ENCODE data around the gene EPS8L2.

EPS8L2 gene

GRCh38 chr11:763073-763463 is 57.0 kb downstream of the EPS8L2 start:
- DNase-seq, result no peak

GRCh38 chr11:763549-764321 is 57.7 kb downstream of the EPS8L2 start:
- no peak for DNase-seq

GRCh38 chr11:764322-765024 is 58.4 kb downstream of the EPS8L2 start:
- DNase-seq, result no peak

DNA sequence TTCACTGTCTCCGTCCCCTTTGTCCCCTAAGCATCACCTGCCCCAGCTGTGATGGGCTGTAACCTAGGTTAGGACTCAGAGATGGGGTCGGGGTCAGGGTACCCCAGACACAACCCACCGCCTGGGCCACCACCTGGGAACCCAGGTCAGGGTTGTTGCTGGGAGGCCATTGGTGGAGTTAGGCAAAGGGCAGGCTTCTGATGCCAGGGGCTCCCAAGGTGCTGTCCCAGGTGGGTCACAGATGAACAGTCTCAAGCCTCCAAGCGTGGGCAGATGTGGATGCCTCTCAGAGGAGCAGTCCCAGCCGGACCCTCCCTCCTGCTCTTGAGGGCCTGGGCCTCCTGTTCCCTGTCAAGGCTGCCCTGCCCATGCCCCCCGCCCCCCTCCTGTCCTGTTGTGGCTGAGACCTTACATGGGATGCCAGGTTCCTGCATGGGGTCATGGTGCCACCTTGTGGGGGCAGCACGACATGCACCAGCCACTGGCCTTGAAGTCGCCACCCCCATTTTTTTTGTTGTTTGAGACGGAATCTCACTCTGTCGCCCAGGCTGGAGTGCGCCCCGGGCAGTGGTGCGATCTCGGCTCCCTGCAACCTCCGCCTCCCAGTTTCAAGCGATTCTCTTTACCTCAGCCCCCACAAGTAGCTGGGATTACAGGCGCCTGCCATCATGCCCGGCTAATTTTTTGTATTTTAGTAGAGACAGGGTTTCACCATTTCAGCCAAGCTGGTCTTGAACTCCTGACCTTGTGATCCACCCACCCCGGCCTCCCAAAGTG is 59.2 kb downstream of the EPS8L2 start:
- DNase-seq, result peak; percentile 77

GRCh38 chr11:765802-766091 is 59.7 kb downstream of the EPS8L2 start:
- no peak for DNase-seq

DNA sequence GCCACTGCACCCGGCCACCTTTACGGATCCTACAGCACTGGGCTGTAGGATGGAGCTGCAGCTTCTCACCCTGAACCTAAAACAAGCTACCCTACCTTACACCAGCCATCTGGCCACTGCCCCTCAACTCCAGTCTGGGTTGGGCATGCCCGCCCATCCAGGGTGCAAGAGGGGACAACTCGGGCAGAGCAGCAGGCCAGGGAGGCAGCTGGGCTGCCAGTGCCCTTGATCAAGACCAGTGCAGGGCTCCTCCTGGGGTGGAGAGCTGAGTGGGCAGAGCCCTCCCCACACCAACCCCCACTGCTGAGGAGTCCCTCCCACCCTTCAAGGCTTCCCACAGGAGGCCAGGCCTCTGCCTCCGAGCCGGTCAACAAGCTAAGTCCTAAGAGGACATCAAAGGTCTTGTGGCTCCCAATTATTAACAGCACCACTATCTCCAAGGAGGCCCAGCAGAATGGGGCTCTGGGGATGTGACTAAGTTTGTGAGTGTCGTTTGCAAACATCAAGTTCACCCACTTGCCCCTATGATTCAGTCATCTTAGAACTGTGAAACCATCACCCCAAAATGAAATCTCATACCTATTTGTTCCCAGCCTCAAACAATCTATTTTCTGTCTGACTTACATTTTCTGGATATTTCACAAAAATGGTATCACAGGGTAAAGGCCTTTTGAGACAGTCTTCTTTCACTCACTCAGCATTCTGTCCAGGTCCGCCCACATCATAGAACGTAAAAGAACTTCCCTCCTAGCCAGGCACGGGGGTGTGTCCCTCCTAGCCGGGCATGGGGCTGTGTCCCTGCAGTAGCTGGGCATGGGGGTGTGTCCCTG is 60.3 kb downstream of the EPS8L2 start:
- DNase-seq, result no peak

- DNase-seq, result no peak
Measured at GRCh38 chr11:766936-767210, 60.8 kb downstream of the EPS8L2 start.

- no peak for DNase-seq
Measured at GRCh38 chr11:767238-767637, 61.2 kb downstream of the EPS8L2 start.

- no peak for DNase-seq
Measured at GRCh38 chr11:769887-770641, 64.0 kb downstream of the EPS8L2 start.

DNA sequence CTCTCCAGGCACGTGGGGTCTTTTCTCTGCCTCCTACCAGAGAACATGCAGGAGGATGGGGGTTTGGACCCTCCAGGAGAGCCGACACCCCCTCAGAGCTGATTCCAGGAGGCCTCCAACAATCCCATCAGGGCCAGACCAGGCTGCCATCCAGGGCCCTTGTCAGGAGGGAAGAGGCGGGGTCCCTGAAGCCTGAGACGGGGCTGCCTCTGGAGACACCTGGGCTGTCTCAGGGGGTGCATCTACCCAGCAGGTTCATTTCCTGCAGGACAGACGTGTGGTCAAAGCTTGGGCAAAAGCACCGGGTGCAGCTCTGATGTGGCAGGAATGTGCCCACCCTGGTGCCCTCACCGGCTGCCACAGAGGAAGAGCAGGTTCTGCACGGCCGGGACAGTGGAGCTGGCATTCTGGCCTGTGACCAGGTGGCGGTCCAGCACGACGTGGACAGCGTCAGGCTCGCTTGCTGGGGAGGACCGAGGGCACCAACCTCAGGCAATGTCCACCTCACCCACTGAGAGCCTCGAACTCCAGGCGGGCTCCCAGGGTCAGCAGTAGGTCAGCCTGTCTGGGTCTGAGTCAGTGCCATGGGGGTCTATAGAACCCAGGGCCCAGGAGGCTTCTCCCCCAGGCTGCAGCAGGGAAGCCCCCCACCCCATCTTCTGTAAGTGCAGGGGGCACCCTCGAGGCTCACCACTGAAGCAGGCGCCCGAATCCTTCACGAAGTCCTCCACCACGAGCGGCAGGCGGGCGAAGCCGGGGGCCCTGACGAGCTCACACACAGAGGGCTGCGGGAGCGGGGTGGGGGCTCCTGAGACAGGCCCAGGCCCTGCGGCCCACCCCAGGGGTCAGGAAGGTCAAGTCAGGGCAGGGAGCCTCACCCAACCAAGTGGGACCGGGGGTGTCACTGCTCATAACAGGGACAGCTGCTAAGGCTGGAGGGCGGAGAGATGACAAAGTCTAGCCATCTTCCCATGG is 64.9 kb downstream of the EPS8L2 start:
- DNase-seq, result no peak

DNA sequence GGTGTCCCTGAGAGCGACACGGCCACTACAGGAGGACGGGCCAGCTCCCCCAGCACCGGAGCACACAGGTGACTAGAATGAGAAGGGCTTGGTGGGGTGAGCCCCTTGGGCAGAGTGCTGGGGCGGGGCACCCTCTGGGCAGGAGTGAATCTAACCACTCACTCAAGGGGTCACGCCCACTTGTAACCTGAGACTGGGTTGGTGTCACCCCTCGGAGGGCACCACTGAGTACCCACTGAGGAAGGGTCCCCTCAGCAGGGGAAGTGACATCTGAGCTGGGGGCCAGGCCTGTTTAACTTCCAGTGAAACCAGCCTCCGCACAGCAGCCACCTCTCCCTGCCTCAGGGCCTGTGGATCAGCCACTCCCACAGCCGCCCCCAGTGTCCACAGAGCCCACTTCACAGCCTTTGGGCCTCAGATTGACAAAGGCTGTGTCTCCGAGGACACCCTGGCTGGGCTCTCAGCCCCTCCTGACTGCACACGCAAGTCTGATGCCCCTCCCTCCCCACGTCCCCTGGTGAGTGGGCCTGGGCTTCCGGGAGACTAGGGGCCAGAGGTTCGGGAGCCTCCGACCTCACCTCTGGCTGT is 65.7 kb downstream of the EPS8L2 start:
- DNase-seq, result no peak

DNA sequence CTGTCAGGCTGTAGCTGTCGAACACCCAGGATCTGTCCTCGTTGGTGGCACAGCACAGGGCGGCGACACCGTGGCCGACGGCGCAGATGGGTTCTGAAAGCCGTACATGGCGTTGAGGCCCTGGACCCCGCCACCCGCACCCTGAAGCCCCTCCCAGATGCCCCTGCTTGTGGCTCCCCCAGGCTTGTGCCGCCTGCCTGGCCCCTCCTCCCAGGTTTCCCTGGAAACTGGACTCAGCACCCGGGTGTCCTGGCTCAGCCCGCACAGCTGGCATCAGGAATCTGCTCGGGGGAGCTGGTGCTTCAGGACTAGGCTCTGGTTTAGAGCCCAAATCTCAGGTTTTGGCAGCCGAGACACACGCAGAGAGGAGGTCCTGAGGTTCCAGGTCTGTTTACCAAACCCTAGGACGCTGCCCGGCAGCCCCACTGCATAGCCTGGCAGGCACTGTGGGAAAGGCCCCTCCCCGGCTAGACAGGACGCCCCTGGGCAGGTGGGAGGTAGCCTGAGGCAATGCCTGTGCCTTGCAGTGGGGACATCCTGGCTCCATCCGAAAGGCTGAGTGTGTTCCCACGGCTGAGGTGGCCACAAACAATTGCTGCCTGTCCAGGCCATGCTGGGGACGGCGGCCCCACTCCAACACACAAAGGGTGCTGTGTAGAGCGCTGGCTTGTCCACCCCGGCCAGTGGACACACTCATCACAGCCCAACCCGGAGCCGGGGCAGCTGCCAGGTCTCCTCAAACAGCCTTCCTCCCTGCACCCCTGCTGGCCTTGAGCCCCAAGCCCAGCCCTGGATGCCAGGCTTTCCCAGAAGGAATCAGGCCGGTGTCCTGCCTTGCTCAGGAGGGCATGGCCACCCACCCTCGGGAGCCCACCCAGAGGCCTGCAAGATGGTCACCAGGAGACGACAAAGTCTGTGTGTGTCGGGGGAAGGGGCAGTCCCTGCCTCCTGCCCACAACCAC is 66.7 kb downstream of the EPS8L2 start:
- DNase-seq, result no peak

DNA sequence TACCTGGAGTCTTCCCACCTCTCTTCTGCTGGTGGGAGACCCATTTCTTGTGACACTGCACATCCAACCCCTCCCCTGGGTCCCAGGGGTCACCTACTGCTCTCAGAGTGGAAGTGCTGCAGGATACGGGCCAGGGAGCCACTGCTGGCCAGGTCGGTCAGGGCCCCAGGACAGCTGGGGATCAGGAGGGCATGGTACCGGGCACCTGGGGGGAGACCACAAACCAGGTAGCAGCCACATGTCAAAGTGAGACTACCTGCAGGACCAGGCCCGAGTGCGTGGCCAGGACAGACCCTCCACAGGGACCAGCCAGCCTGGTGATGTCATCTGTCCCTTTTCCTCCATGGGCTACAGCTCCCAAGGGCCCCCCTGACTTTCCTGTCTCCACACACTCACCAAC is 67.4 kb downstream of the EPS8L2 start:
- no peak for DNase-seq

DNA sequence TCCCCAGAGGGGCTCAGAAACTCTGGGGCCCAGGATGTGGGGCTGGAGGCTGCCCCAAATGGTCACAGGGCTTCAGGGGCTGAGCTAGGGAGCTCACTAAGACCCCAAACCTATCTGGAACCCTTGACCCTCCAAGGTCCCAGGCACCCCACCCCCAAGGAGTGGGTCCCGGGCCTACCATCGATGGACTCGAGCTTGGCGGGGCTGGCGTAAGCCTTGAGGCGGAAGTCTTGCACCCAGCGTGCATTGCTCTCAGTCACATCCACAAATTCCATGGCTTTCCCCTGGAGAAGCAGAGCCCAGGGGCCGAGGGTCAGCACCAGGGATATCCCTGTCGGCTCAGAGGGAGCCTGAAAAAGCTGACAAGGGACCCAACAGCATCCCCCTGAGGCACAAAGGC is 67.8 kb downstream of the EPS8L2 start:
- DNase-seq, result no peak

GRCh38 chr11:774873-775592 is 69.0 kb downstream of the EPS8L2 start:
- DNase-seq, result no peak

DNA sequence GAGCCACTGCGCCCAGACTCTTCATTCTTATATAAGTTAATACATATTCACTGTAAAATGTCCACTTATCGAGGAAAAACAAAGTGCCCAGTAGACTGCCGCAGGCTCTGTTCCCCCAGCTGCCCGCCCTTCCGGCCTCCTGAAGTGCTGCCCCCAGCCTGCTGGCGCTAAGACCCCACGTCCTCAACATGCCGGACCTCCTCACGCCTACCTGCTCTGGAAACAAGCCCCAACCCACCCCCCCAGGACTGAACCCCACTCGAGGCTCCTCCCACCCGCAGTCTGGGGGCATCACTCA is 70.2 kb downstream of the EPS8L2 start:
- no peak for DNase-seq

DNA sequence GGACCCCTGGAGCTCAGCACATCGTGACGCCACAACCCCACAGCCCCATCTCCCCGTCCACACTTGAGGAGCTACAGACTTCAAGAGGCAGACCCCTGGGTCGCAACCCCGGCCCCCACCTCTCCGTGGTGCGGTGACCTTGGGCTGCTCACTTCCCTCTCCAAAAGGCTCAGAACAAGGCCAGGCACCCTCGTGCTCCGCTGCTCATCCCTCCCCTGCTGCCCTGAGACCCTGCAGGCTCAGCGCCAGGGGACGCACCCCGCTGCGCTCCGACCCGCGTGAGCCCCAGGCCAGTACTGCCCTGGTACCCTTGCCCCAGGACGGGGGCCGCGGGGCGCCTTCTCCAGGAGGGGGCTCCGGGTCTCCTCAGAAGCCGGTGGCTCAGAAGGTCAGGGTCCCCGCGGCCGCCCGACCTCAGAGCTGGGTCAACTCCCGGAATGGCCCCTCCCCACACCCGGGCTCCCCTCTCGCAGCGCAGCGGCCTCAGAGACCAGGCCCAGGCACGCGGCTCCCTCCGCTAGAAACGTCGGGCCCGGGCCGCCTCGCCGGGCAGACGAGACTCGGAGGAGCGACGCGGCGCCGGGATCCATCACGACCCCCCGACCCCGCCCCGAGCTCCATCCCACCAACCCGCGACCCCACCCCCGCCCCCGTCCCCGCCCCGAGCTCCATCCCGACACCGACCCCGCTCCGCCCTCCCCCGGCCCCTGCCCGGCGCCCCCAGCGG is 70.7 kb downstream of the EPS8L2 start:
- no peak for DNase-seq
